Stimulated activated memory B cell treated with anti-CD40 and anti-IgM and Interleukin-4, amounts not matched to agents 10 μg/mL and 1 μg/mL and 100 μg/mL, for 72 hours (primary cell): ENCODE measurements around the gene MAPKAPK2.
A peak's percentile ranks its signal among the peaks of the same experiment; 100 is the strongest.
"Not testable (repeated sequence)": the region's sequence is repeated elsewhere in the genome, so short reads cannot be mapped to it uniquely, and the experiment has no call there.

Source experiments
- ATAC-seq: fragments of 150-1000 bp; cut with Tn5 transposase; 2 replicates; pipeline ENCODE4 v1.10.0; 2021
- H3K27ac Mint-ChIP-seq: one replicate; pipeline ENCODE4 v1.8.0; 2022; ENCODE audit warnings: mild to moderate bottlenecking, mixed read lengths
- H3K27me3 Mint-ChIP-seq: one replicate; pipeline ENCODE4 v1.8.0; 2022; ENCODE audit warnings: mixed read lengths
- H3K36me3 Mint-ChIP-seq: one replicate; pipeline ENCODE4 v1.8.0; 2022; ENCODE audit warnings: mixed read lengths
- H3K4me1 Mint-ChIP-seq: one replicate; pipeline ENCODE4 v1.8.0; 2022; ENCODE audit warnings: mixed read lengths
- H3K4me3 Mint-ChIP-seq: one replicate; pipeline ENCODE4 v1.8.0; 2022; ENCODE audit warnings: mild to moderate bottlenecking, moderate library complexity, mixed read lengths
- H3K9me3 Mint-ChIP-seq: one replicate; pipeline ENCODE4 v1.8.0; 2022; ENCODE audit warnings: mixed read lengths

The MAPKAPK2 gene

GRCh38 chr1:206684478-206685333, at the start of gene MAPKAPK2:
MAPKAPK2 (plus strand) TSS chr1:206684905; CDS start chr1:206685230, 325 bp downstream.
- Mint-ChIP-seq H3K27me3 (no peaks in the 10 kb centered on the region), H3K27ac (peak within 1 kb of the TSS; percentile 78), H3K4me3 (peak within 1 kb of the TSS; percentile 93), H3K4me1 (peaks cover 86% of the 10 kb centered on the region), H3K36me3 (no peaks in the 10 kb centered on the region), H3K9me3 (no peaks in the 10 kb centered on the region)
- ATAC-seq: peak; percentile 83

- Mint-ChIP-seq H3K36me3 (no peaks in the 10 kb centered on the region), H3K4me1 (peaks cover 31% of the 10 kb centered on the region), H3K27ac (peak within 1 kb of the TSS; percentile 50), H3K27me3 (peaks cover 21% of the 10 kb centered on the region), H3K4me3 (peak within 1 kb of the TSS; percentile 87), H3K9me3 (no peaks in the 10 kb centered on the region)
- ATAC-seq: peak; percentile 96
Measured at GRCh38 chr1:206635080-206635977, 49.4 kb upstream of the MAPKAPK2 start, which contains the start of gene DYRK3. DYRK3 (plus strand) TSS chr1:206635536; CDS start chr1:206635704, 168 bp downstream.

- peaks cover 26% of the 10 kb centered on the region for H3K27me3 Mint-ChIP-seq
- ATAC-seq: no peak
- peaks cover 31% of the 10 kb centered on the region for H3K4me1 Mint-ChIP-seq
- no peaks in the 10 kb centered on the region for H3K9me3 Mint-ChIP-seq
- H3K36me3 Mint-ChIP-seq: no peaks in the 10 kb centered on the region
- peak overlapping the region; percentile 87 for H3K4me3 Mint-ChIP-seq
- peak overlapping the region; percentile 50 for H3K27ac Mint-ChIP-seq
Measured at GRCh38 chr1:206635978-206636345, 48.7 kb upstream of the MAPKAPK2 start.

- Mint-ChIP-seq H3K27ac (no peak overlapping the region), H3K36me3 (no peaks in the 10 kb centered on the region), H3K27me3 (peaks cover 26% of the 10 kb centered on the region), H3K4me3 (no peak overlapping the region), H3K4me1 (peaks cover 31% of the 10 kb centered on the region), H3K9me3 (no peaks in the 10 kb centered on the region)
- no peak for ATAC-seq
Measured at GRCh38 chr1:206636671-206637070, 48.0 kb upstream of the MAPKAPK2 start.

GRCh38 chr1:206637605-206638004, 47.1 kb upstream of the MAPKAPK2 start:
- Mint-ChIP-seq H3K36me3 (no peaks in the 10 kb centered on the region), H3K27me3 (peaks cover 26% of the 10 kb centered on the region), H3K4me3 (no peak overlapping the region), H3K9me3 (no peaks in the 10 kb centered on the region), H3K4me1 (peaks cover 31% of the 10 kb centered on the region), H3K27ac (peak overlapping the region; percentile 22)
- ATAC-seq: no peak

GRCh38 chr1:206642074-206642473, 42.6 kb upstream of the MAPKAPK2 start:
- H3K9me3 Mint-ChIP-seq, H3K4me1 Mint-ChIP-seq, ATAC-seq, H3K27me3 Mint-ChIP-seq, H3K27ac Mint-ChIP-seq, H3K4me3 Mint-ChIP-seq, H3K36me3 Mint-ChIP-seq: not testable (repeated sequence)

GRCh38 chr1:206643118-206643698, 41.5 kb upstream of the MAPKAPK2 start:
- no peak for ATAC-seq
- peaks cover 7% of the 10 kb centered on the region for H3K27me3 Mint-ChIP-seq
- H3K36me3 Mint-ChIP-seq: no peaks in the 10 kb centered on the region
- H3K27ac Mint-ChIP-seq: no peak overlapping the region
- no peaks in the 10 kb centered on the region for H3K4me1 Mint-ChIP-seq
- no peak overlapping the region for H3K4me3 Mint-ChIP-seq
- no peaks in the 10 kb centered on the region for H3K9me3 Mint-ChIP-seq

- no peaks in the 10 kb centered on the region for H3K36me3 Mint-ChIP-seq
- H3K9me3 Mint-ChIP-seq: no peaks in the 10 kb centered on the region
- no peak for ATAC-seq
- H3K4me3 Mint-ChIP-seq: no peak overlapping the region
- H3K27ac Mint-ChIP-seq: no peak overlapping the region
- no peaks in the 10 kb centered on the region for H3K27me3 Mint-ChIP-seq
- no peaks in the 10 kb centered on the region for H3K4me1 Mint-ChIP-seq
Measured at GRCh38 chr1:206646504-206646903, 38.2 kb upstream of the MAPKAPK2 start.

GRCh38 chr1:206647224-206647623, 37.5 kb upstream of the MAPKAPK2 start:
- Mint-ChIP-seq H3K4me1 (no peaks in the 10 kb centered on the region), H3K9me3 (no peaks in the 10 kb centered on the region), H3K36me3 (no peaks in the 10 kb centered on the region)

GRCh38 chr1:206649261-206649921, 35.3 kb upstream of the MAPKAPK2 start:
- no peak for ATAC-seq
- Mint-ChIP-seq H3K9me3 (no peaks in the 10 kb centered on the region), H3K4me1 (no peaks in the 10 kb centered on the region), H3K4me3 (no peak overlapping the region), H3K27me3 (no peaks in the 10 kb centered on the region), H3K36me3 (no peaks in the 10 kb centered on the region), H3K27ac (no peak overlapping the region)

More at GRCh38 chr1:206647224-206647623, 37.5 kb upstream of the MAPKAPK2 start:
- H3K27me3 Mint-ChIP-seq: no peaks in the 10 kb centered on the region
- H3K4me3 Mint-ChIP-seq: no peak overlapping the region
- ATAC-seq: no peak
- H3K27ac Mint-ChIP-seq: no peak overlapping the region

GRCh38 chr1:206651014-206651413, 33.7 kb upstream of the MAPKAPK2 start:
- H3K27me3 Mint-ChIP-seq: no peaks in the 10 kb centered on the region
- no peak for ATAC-seq
- no peaks in the 10 kb centered on the region for H3K9me3 Mint-ChIP-seq
- H3K27ac Mint-ChIP-seq: no peak overlapping the region
- no peaks in the 10 kb centered on the region for H3K4me1 Mint-ChIP-seq
- H3K36me3 Mint-ChIP-seq: no peaks in the 10 kb centered on the region
- no peak overlapping the region for H3K4me3 Mint-ChIP-seq

- no peak overlapping the region for H3K4me3 Mint-ChIP-seq
- no peaks in the 10 kb centered on the region for H3K4me1 Mint-ChIP-seq
- H3K27me3 Mint-ChIP-seq: peaks cover 4% of the 10 kb centered on the region
- no peaks in the 10 kb centered on the region for H3K36me3 Mint-ChIP-seq
- no peak overlapping the region for H3K27ac Mint-ChIP-seq
- ATAC-seq: no peak
- H3K9me3 Mint-ChIP-seq: no peaks in the 10 kb centered on the region
Measured at GRCh38 chr1:206651958-206652890, 32.5 kb upstream of the MAPKAPK2 start.

- Mint-ChIP-seq H3K4me3 (no peak overlapping the region), H3K36me3 (no peaks in the 10 kb centered on the region), H3K27ac (no peak overlapping the region), H3K9me3 (no peaks in the 10 kb centered on the region), H3K4me1 (peaks cover 16% of the 10 kb centered on the region), H3K27me3 (peaks cover 21% of the 10 kb centered on the region)
- no peak for ATAC-seq
Measured at GRCh38 chr1:206653715-206654459, 30.8 kb upstream of the MAPKAPK2 start.
